Forelimb muscle (tissue), 1 donor: ENCODE results near the gene SIAH3. TPM values are rescaled to one million over a fixed set of nuclear protein-coding genes. Genes with fewer than 3 reads are reported as not detected.

Source experiments
- DNase-seq: peaks from one replicate; pipeline ENCODE4 v3.0.0-alpha.2; 2013; ENCODE audit warnings: low read depth
- polyA plus RNA-seq: library from polyadenylated mRNA; unstranded; fragments of 120-200 nt; gene quantifications from one replicate; pipeline ENCODE4 v1.2.1, GENCODE V29; 2013; ENCODE audit not compliant: insufficient read length

The SIAH3 gene
- polyA plus RNA-seq, 1 donor, result 0.33 TPM

GRCh38 chr13:45742985-45743384 lies 108.6 kb downstream of the SIAH3 start:
- no peak for DNase-seq

DNA sequence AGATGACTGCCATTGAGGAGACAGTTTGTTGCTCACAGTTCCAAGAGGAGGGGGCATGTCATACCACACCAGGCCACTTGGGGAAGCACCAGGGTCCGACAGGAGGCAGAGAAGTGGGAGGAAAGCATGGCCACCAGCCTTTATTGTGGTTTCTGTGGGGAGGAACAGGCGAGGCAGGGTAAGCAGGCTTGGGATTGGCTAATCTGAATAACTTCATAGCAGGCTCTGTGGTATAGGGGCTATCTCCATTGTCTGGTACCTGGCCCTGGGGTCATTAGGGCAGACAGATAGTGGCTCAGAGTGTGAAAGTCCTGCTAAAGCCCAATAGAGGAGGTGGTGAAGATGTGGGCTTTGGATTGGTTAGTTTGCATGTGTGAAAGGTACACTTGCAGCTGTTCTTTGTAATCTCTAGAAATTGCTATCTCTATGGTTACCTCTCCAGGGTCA lies 114.0 kb downstream of the SIAH3 start:
- DNase-seq, result no peak

- no peak for DNase-seq
These were observed 118.2 kb downstream of the SIAH3 start for GRCh38 chr13:45733361-45733760.

GRCh38 chr13:45732916-45733315 lies 118.6 kb downstream of the SIAH3 start:
- no peak for DNase-seq

GRCh38 chr13:45731455-45731854 lies 120.1 kb downstream of the SIAH3 start:
- no peak for DNase-seq

GRCh38 chr13:45728759-45729158 lies 122.8 kb downstream of the SIAH3 start:
- no peak for DNase-seq

Other genes with a start within 250 kb of the SIAH3 start
- 1.2 TPM for gene ERICH6B, start 236.0 kb downstream of the SIAH3 start, polyA plus RNA-seq
- gene CBY2, start 149.4 kb downstream of the SIAH3 start, polyA plus RNA-seq, result not detected
- 33.9 TPM for gene ZC3H13, start 201.0 kb upstream of the SIAH3 start, polyA plus RNA-seq